Measurements from ENCODE around the gene KAZN.

- no peak for TF ChIP-seq POLR2A (IDR thresholded peaks at IDR 0.05; ENCODE audit: control extremely low read depth in 1 of 2, low read depth in 2 of 2, low read length in 2 of 2)
- no peak for TF ChIP-seq CTCF (IDR thresholded peaks at IDR 0.05; ENCODE audit: control extremely low read depth in 1 of 3, insufficient read depth in 1 of 3, low read depth in 1 of 3, low read length in 3 of 3)
- no peak for TF ChIP-seq KDM1A (IDR thresholded peaks at IDR 0.05; ENCODE audit: borderline replicate concordance, low read length)
- TF ChIP-seq RAD21 (IDR thresholded peaks at IDR 0.05 in 1 of 2, conservative IDR thresholded peaks at IDR 0.05 in 1 of 2; ENCODE audit: low read depth in 2 of 2, low read length in 2 of 2) = no peak
- 0 out of 2 replicates have a peak, but pooled peaks have one; percentile 71 for TF ChIP-seq CBX5 (IDR thresholded peaks at IDR 0.05; ENCODE audit: low read depth, low read length)
Measured at GRCh38 chr1:14806772-14807171, 208.3 kb downstream of the KAZN start.
